Spleen (tissue), 7 donors: ENCODE results near the gene C11orf54.

Experiments
- POLR2A ChIP-seq, 3 donors: fragments of 450-650 bp; IDR thresholded peaks; one replicate each; pipeline ENCODE4 v1.5.1; 2017; ENCODE audit warnings: antibody characterized with exemption in 3 of 3, mild to moderate bottlenecking in 1 of 3
- POLR2AphosphoS5 ChIP-seq, 3 donors: sonication (generic); formaldehyde crosslinking; IDR thresholded peaks; one replicate each; pipeline ENCODE4 v1.5.1; 2017; ENCODE audit warnings: antibody characterized with exemption in 3 of 3
- TF ChIP-seq, protein P1 (sequence below), 11 experiments: fragments of 200-600 bp in 7 of 11; fragments of 450-650 bp in 4 of 11; sonication (generic) in 4 of 11; IDR thresholded peaks in 8 of 11; conservative IDR thresholded peaks in 3 of 11; 1 replicate in 7 of 11; 2 replicates in 4 of 11; pipeline versions ENCODE4 v1.4.0 to v1.8.0; 2016 to 2021; ENCODE audit warnings: antibody characterized with exemption in 11 of 11, inconsistent platforms in 4 of 11, mild to moderate bottlenecking in 1 of 11
- donor health status: DM: no; HTN: no; CAD: no; lungs with moderate emphysema.
- donor health status: DM: no; HTN: no; CAD: no.
- donor health status: DM: no; HTN: no; CAD: no.

- TF ChIP-seq, protein P1, sequence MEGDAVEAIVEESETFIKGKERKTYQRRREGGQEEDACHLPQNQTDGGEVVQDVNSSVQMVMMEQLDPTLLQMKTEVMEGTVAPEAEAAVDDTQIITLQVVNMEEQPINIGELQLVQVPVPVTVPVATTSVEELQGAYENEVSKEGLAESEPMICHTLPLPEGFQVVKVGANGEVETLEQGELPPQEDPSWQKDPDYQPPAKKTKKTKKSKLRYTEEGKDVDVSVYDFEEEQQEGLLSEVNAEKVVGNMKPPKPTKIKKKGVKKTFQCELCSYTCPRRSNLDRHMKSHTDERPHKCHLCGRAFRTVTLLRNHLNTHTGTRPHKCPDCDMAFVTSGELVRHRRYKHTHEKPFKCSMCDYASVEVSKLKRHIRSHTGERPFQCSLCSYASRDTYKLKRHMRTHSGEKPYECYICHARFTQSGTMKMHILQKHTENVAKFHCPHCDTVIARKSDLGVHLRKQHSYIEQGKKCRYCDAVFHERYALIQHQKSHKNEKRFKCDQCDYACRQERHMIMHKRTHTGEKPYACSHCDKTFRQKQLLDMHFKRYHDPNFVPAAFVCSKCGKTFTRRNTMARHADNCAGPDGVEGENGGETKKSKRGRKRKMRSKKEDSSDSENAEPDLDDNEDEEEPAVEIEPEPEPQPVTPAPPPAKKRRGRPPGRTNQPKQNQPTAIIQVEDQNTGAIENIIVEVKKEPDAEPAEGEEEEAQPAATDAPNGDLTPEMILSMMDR (IDR thresholded peaks at IDR 0.05 in 8 of 11, conservative IDR thresholded peaks at IDR 0.05 in 3 of 11): no peak
- TF ChIP-seq POLR2A (IDR thresholded peaks at IDR 0.05) (no peak), POLR2AphosphoS5 (IDR thresholded peaks at IDR 0.05) (no peak)
These were observed 63.4 kb downstream of the C11orf54 start for GRCh38 chr11:93804879-93805278.
